Neural crest cell (in vitro differentiated cells): Measurements from ENCODE around the gene PLSCR5. TPM values are rescaled to one million over a fixed set of nuclear protein-coding genes. Genes with fewer than 3 reads are reported as not detected.

Experiments used
- DNase-seq: peaks from one replicate; pipeline ENCODE4 v3.0.0; 2021; ENCODE audit warnings: low read depth, mixed read lengths, low spot score
- H3K27ac Mint-ChIP-seq: one replicate; pipeline ENCODE4 v1.8.0; 2021; ENCODE audit warnings: mild to moderate bottlenecking, mixed read lengths; ENCODE audit not compliant: unreplicated experiment
- H3K27me3 Mint-ChIP-seq: 2 replicates; pipeline ENCODE4 v1.8.0; 2021; ENCODE audit warnings: low read depth, mild to moderate bottlenecking, mixed read lengths
- H3K36me3 Mint-ChIP-seq: 2 replicates; pipeline ENCODE4 v1.8.0; 2021; ENCODE audit warnings: low read depth, mild to moderate bottlenecking, mixed read lengths
- H3K4me1 Mint-ChIP-seq: 2 replicates; pipeline ENCODE4 v1.8.0; 2021; ENCODE audit warnings: mixed read lengths
- H3K4me3 Mint-ChIP-seq: one replicate; pipeline ENCODE4 v1.8.0; 2021; ENCODE audit warnings: mild to moderate bottlenecking, mixed read lengths
- H3K9me3 Mint-ChIP-seq: 2 replicates; pipeline ENCODE4 v1.8.0; 2021; ENCODE audit warnings: mixed read lengths
- CTCF ChIP-seq: fragments of 200-600 bp; sonication (generic); conservative IDR thresholded peaks from 2 replicates; pipeline ENCODE4 v1.5.0; 2021; ENCODE audit warnings: antibody characterized with exemption, mild to moderate bottlenecking
- total RNA-seq: library from RNA; stranded (reverse); gene quantifications from 2 replicates; pipeline ENCODE4 v1.2.1, GENCODE V29; 2021

The PLSCR5 gene
- total RNA-seq, 1 donor from 2014 or later, result not detected

- Mint-ChIP-seq H3K4me1 (no peaks in the 10 kb centered on the region), H3K27me3 (no peaks in the 10 kb centered on the region), H3K27ac (no peak overlapping the region), H3K9me3 (no peaks in the 10 kb centered on the region), H3K4me3 (no peak overlapping the region), H3K36me3 (no peaks in the 10 kb centered on the region)
- DNase-seq, result no peak
- no peak for TF ChIP-seq CTCF
Measured at GRCh38 chr3:146550743-146551510, 54.2 kb downstream of the PLSCR5 start.

GRCh38 chr3:146550070-146550615, 55.0 kb downstream of the PLSCR5 start:
- no peak for DNase-seq
- no peaks in the 10 kb centered on the region for H3K27me3 Mint-ChIP-seq
- H3K27ac Mint-ChIP-seq, result no peak overlapping the region
- no peak for TF ChIP-seq CTCF
- peaks cover 2% of the 10 kb centered on the region for H3K4me1 Mint-ChIP-seq
- no peaks in the 10 kb centered on the region for H3K9me3 Mint-ChIP-seq
- H3K4me3 Mint-ChIP-seq, result no peak overlapping the region
- no peaks in the 10 kb centered on the region for H3K36me3 Mint-ChIP-seq

GRCh38 chr3:146547235-146547835, 57.8 kb downstream of the PLSCR5 start:
- no peaks in the 10 kb centered on the region for H3K27me3 Mint-ChIP-seq
- H3K4me3 Mint-ChIP-seq, result no peak overlapping the region
- no peak for DNase-seq
- H3K9me3 Mint-ChIP-seq, result no peaks in the 10 kb centered on the region
- TF ChIP-seq CTCF, result no peak
- no peak overlapping the region for H3K27ac Mint-ChIP-seq
- H3K4me1 Mint-ChIP-seq, result peaks cover 18% of the 10 kb centered on the region
- no peaks in the 10 kb centered on the region for H3K36me3 Mint-ChIP-seq

- H3K4me1 Mint-ChIP-seq, result peaks cover 25% of the 10 kb centered on the region
- H3K4me3 Mint-ChIP-seq, result peak overlapping the region; percentile 48
- no peak for TF ChIP-seq CTCF
- no peaks in the 10 kb centered on the region for H3K27me3 Mint-ChIP-seq
- H3K9me3 Mint-ChIP-seq, result no peaks in the 10 kb centered on the region
- no peak overlapping the region for H3K27ac Mint-ChIP-seq
- no peak for DNase-seq
- no peaks in the 10 kb centered on the region for H3K36me3 Mint-ChIP-seq
Measured at GRCh38 chr3:146546366-146546965, 58.7 kb downstream of the PLSCR5 start.

- Mint-ChIP-seq H3K9me3 (no peaks in the 10 kb centered on the region), H3K36me3 (no peaks in the 10 kb centered on the region), H3K4me3 (peak overlapping the region; percentile 96), H3K27ac (peak overlapping the region; percentile 93), H3K4me1 (peaks cover 25% of the 10 kb centered on the region), H3K27me3 (no peaks in the 10 kb centered on the region)
- DNase-seq, result no peak
- TF ChIP-seq CTCF, result no peak
Measured at GRCh38 chr3:146544929-146545528, 60.1 kb downstream of the PLSCR5 start.
